K562 (cell line): Measurements from ENCODE around the gene RUFY2. TPM values are rescaled to one million over a fixed set of nuclear protein-coding genes. Genes with fewer than 3 reads are reported as not detected.
A peak's percentile ranks its signal among the peaks of the same experiment; 100 is the strongest.

ENCODE experiments used
- PCBP1 ChIP-seq: fragments of 200-400 bp; formaldehyde crosslinking; IDR thresholded peaks from 2 replicates; pipeline ENCODE4 v1.6.1; 2018; ENCODE audit warnings: mild to moderate bottlenecking, low read depth, low read length; ENCODE audit not compliant: poor library complexity, severe bottlenecking
- POLR2G ChIP-seq: fragments of 200-400 bp; formaldehyde crosslinking; IDR thresholded peaks from 2 replicates; pipeline ENCODE4 v1.6.1; 2017; ENCODE audit warnings: low read depth, mild to moderate bottlenecking, antibody characterized with exemption, low read length, moderate library complexity
- RBFOX2 ChIP-seq: fragments of 200-400 bp; formaldehyde crosslinking; IDR thresholded peaks from 2 replicates; pipeline ENCODE4 v1.6.1; 2017; ENCODE audit warnings: low read depth, mild to moderate bottlenecking, low read length, moderate library complexity
- RBM14 ChIP-seq: fragments of 200-400 bp; formaldehyde crosslinking; IDR thresholded peaks from 2 replicates; pipeline ENCODE4 v1.6.1; 2018; ENCODE audit warnings: low read depth, mild to moderate bottlenecking, low read length, moderate library complexity, borderline replicate concordance; ENCODE audit not compliant: insufficient read depth
- SAP30 ChIP-seq: fragments of 200-600 bp; sonication (generic); IDR thresholded peaks from 2 replicates; pipeline ENCODE4 v1.6.1; 2012; ENCODE audit warnings: borderline replicate concordance, low read depth, mild to moderate bottlenecking, moderate library complexity, low read length, control low read depth, inconsistent platforms; ENCODE audit not compliant: insufficient read depth, poor library complexity, severe bottlenecking
- SIN3A ChIP-seq, 2 experiments: fragments of 150-350 bp in 1 of 2; IDR thresholded peaks; 2 replicates each; pipeline ENCODE4 v1.6.1; 2011 to 2016; ENCODE audit warnings: borderline replicate concordance in 2 of 2, low read depth in 2 of 2, low read length in 2 of 2, mild to moderate bottlenecking in 2 of 2, moderate library complexity in 2 of 2; ENCODE audit not compliant: control insufficient read depth in 1 of 2
- ZNF668 ChIP-seq: fragments of 250-450 bp; sonication (Bioruptor Pico); IDR thresholded peaks from 2 replicates; pipeline ENCODE4 v1.8.0; 2022; ENCODE audit warnings: mild to moderate bottlenecking, inconsistent platforms
- polyA plus RNA-seq, 8 experiments: library from polyadenylated mRNA; depleted of rRNA in 4 of 8; stranded (reverse) in 5 of 8; unstranded in 3 of 8; fragments of >200 nt; fragmentation: Nextera tagmentation in 2 of 8; fragmentation: Illumina TruSeq in 1 of 8; extraction: Ambion mirVana in 2 of 8; extraction: Trizol in 1 of 8; gene quantifications; 2 replicates each; pipeline versions ENCODE4 v1.2.1 to v1.2.3, GENCODE V29; 2011 to 2014; ENCODE audit warnings: inconsistent platforms in 1 of 8, missing spikeins in 1 of 8
- total RNA-seq, 7 experiments: library from RNA; depleted of rRNA in 6 of 7; stranded (reverse); fragments of >200 nt in 6 of 7; fragmentation: Illumina TruSeq in 2 of 7; extraction: Trizol in 2 of 7; gene quantifications; 2 replicates each; pipeline versions ENCODE4 v1.2.1 to v1.2.3, GENCODE V29; 2011 to 2021; ENCODE audit warnings: low replicate concordance in 1 of 7
- TF ChIP-seq, protein P1 (sequence below): fragments of 450-650 bp; IDR thresholded peaks from 2 replicates; pipeline ENCODE4 v1.6.1; 2016; ENCODE audit warnings: low read depth
- TF ChIP-seq, protein P2 (sequence below): sonication (generic); formaldehyde crosslinking; IDR thresholded peaks from 2 replicates; pipeline ENCODE4 v1.8.0; 2022; ENCODE audit warnings: missing genetic modification reagents, mild to moderate bottlenecking, moderate library complexity, borderline replicate concordance

Gene RUFY2
- total and polyA plus RNA-seq, 9 of the 15 experiments (the other 6 are each of a cell fraction or from before 2014, with no cell fraction given), result 3.7 to 20.1 (median 12.6) TPM

- TF ChIP-seq PCBP1, result peak; percentile 96
- peak; percentile 91 for TF ChIP-seq RBFOX2
- TF ChIP-seq POLR2G, result peak; percentile 84
- peak; percentile 37 to 74; a peak in 3 of 4 replicates for TF ChIP-seq SIN3A (IDR thresholded peaks at IDR 0.05; ENCODE audit: borderline replicate concordance in 2 of 2, control insufficient read depth in 1 of 2, low read depth in 2 of 2, low read length in 2 of 2)
- peak; percentile 58; the same call in 1 of the 2 replicates for TF ChIP-seq RBM14
- no peak for TF ChIP-seq ZNF668 (CRISPR knock-in tag)
- TF ChIP-seq, protein P1, sequence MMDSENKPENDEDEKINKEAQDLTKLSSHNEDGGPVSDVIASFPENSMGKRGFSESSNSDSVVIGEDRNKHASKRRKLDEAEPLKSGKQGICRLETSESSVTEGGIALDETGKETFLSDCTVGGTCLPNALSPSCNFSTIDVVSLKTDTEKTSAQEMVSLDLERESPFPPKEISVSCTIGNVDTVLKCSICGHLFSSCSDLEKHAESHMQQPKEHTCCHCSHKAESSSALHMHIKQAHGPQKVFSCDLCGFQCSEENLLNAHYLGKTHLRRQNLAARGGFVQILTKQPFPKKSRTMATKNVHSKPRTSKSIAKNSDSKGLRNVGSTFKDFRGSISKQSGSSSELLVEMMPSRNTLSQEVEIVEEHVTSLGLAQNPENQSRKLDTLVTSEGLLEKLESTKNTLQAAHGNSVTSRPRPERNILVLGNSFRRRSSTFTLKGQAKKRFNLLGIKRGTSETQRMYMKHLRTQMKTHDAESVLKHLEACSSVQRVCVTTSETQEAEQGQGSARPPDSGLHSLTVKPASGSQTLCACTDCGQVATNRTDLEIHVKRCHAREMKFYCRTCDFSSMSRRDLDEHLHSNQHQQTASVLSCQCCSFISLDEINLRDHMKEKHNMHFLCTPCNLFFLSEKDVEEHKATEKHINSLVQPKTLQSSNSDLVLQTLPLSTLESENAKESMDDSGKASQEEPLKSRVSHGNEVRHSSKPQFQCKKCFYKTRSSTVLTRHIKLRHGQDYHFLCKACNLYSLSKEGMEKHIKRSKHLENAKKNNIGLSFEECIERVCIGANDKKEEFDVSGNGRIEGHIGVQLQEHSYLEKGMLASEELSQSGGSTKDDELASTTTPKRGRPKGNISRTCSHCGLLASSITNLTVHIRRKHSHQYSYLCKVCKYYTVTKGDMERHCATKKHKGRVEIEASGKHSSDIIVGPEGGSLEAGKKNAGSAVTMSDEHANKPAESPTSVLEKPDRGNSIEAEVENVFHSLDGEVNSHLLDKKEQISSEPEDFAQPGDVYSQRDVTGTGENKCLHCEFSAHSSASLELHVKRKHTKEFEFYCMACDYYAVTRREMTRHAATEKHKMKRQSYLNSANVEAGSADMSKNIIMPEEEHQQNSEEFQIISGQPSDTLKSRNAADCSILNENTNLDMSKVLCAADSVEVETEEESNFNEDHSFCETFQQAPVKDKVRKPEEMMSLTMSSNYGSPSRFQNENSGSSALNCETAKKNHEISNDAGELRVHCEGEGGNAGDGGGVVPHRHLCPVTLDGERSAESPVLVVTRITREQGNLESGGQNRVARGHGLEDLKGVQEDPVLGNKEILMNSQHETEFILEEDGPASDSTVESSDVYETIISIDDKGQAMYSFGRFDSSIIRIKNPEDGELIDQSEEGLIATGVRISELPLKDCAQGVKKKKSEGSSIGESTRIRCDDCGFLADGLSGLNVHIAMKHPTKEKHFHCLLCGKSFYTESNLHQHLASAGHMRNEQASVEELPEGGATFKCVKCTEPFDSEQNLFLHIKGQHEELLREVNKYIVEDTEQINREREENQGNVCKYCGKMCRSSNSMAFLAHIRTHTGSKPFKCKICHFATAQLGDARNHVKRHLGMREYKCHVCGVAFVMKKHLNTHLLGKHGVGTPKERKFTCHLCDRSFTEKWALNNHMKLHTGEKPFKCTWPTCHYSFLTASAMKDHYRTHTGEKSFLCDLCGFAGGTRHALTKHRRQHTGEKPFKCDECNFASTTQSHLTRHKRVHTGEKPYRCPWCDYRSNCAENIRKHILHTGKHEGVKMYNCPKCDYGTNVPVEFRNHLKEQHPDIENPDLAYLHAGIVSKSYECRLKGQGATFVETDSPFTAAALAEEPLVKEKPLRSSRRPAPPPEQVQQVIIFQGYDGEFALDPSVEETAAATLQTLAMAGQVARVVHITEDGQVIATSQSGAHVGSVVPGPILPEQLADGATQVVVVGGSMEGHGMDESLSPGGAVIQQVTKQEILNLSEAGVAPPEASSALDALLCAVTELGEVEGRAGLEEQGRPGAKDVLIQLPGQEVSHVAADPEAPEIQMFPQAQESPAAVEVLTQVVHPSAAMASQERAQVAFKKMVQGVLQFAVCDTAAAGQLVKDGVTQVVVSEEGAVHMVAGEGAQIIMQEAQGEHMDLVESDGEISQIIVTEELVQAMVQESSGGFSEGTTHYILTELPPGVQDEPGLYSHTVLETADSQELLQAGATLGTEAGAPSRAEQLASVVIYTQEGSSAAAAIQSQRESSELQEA, result peak; percentile 39; the same call in 1 of the 2 replicates
- TF ChIP-seq, protein P2, sequence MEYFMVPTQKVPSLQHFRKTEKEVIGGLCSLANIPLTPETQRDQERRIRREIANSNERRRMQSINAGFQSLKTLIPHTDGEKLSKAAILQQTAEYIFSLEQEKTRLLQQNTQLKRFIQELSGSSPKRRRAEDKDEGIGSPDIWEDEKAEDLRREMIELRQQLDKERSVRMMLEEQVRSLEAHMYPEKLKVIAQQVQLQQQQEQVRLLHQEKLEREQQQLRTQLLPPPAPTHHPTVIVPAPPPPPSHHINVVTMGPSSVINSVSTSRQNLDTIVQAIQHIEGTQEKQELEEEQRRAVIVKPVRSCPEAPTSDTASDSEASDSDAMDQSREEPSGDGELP (CRISPR knock-in tag), result peak; percentile 60
- TF ChIP-seq SAP30, result peak; percentile 71
Measured at GRCh38 chr10:68332259-68333057, 74.6 kb downstream of the RUFY2 start, which contains the start of gene PBLD (continued).
